ENCODE measurements around the gene NHSL1. TPM values are rescaled to one million over a fixed set of nuclear protein-coding genes. Genes with fewer than 3 reads are reported as not detected.
A peak's percentile ranks its signal among the peaks of the same experiment; 100 is the strongest.

NHSL1 gene
- total RNA-seq, 1 donor from 2014 or later: 33.5 TPM

DNA sequence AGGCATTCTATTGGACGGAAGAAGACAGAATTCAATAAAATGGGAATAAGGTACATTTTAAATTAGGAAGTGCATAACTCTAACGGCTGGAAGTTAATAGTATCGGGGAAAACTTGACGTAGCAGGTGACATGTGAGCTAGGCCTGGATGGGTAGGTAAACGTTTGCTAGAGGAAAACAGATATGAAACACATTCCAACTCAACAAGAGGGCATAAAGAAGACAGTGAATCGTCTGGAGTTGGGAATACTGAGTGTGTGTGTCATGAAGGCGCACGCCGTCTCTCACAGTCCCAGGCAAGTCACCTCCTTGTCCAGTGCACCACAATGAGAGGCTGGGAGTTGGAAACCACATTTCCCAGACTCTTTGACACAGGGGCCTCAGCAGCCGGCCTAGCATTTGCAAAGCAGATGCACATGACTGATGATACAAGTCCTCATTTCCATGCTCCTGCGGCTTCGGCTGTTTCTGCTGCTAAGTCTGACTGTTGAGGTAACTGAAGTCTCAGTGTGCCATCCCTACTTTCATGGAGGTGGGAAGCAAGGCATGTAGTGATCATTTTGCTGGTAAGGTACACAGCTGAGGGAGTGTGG, 16.5 kb upstream of the NHSL1 start:
- Histone ChIP-seq H4K20me1 (ENCODE audit: insufficient read depth, low read length) (peaks cover 34% of the 10 kb centered on the region), H3K4me1 (ENCODE audit: insufficient read depth, low read length) (no peaks in the 10 kb centered on the region), H3K36me3 (ENCODE audit: insufficient read depth, low read length) (no peaks in the 10 kb centered on the region), H3K9me3 (ENCODE audit: insufficient read depth, low read depth, low read length) (no peaks in the 10 kb centered on the region), H3K4me3 (ENCODE audit: insufficient read depth, low read depth, low read length) (no peak overlapping the region), H3K79me2 (ENCODE audit: insufficient read depth, low read length) (peaks cover 53% of the 10 kb centered on the region), H3K27me3 (ENCODE audit: insufficient read depth, low read length) (no peaks in the 10 kb centered on the region), H3K4me2 (ENCODE audit: low read length) (no peak overlapping the region), H3K27ac (ENCODE audit: low read depth, low read length) (no peak overlapping the region), H3K9ac (ENCODE audit: low read length) (no peak overlapping the region), H2AFZ (ENCODE audit: low read depth, low read length) (no peak overlapping the region)
- Mint-ChIP-seq H3K27ac (ENCODE audit: unreplicated experiment) (peak overlapping the region; percentile 13), H3K9me3 (ENCODE audit: unreplicated experiment) (peaks cover 2% of the 10 kb centered on the region), H3K36me3 (ENCODE audit: low read depth, unreplicated experiment) (peaks cover 6% of the 10 kb centered on the region), H3K27me3 (ENCODE audit: low read depth, unreplicated experiment) (no peaks in the 10 kb centered on the region), H3K4me3 (ENCODE audit: unreplicated experiment) (peak overlapping the region; percentile 36), H3K4me1 (ENCODE audit: low read depth, unreplicated experiment) (peaks cover 25% of the 10 kb centered on the region)
- no peak for DNase-seq (ENCODE audit: low read depth)
- FAIRE-seq: no peak
- TF ChIP-seq, protein P1, sequence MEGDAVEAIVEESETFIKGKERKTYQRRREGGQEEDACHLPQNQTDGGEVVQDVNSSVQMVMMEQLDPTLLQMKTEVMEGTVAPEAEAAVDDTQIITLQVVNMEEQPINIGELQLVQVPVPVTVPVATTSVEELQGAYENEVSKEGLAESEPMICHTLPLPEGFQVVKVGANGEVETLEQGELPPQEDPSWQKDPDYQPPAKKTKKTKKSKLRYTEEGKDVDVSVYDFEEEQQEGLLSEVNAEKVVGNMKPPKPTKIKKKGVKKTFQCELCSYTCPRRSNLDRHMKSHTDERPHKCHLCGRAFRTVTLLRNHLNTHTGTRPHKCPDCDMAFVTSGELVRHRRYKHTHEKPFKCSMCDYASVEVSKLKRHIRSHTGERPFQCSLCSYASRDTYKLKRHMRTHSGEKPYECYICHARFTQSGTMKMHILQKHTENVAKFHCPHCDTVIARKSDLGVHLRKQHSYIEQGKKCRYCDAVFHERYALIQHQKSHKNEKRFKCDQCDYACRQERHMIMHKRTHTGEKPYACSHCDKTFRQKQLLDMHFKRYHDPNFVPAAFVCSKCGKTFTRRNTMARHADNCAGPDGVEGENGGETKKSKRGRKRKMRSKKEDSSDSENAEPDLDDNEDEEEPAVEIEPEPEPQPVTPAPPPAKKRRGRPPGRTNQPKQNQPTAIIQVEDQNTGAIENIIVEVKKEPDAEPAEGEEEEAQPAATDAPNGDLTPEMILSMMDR (IDR thresholded peaks at IDR 0.05; ENCODE audit: insufficient read depth, low read depth, low read length): no peak
- TF ChIP-seq EZH2 (IDR thresholded peaks at IDR 0.05; ENCODE audit: insufficient read depth, low read length): no peak

DNA sequence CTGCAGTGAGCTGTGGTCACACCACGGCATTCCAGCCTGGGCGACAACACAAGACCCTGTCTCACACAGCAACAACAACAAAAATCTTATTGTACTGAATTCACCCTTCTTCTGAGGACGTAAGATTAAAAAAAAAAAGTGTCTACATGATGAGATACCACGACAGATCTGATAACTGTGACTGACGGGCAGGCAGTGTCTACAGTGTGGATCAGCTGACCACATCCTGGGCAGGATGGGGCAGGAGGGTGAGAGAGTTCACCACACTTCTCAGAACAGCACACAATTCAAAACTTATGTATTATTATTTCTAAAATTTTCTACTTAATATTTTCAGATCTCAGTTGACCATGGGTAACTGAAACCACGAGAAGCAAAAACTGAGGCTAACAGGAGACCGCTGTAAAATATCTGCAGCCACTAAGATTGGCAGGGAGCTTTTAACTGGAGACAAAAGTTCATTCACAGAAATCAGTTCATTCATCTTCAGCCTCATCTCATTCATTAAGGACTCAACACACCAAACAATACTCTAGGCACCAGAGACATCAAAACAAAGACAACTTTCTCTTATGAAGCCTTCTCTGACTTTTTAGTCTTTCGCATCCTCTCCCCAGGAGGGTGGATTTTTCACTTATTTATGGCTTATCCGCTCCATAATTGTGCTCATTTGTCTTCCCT, 15.7 kb upstream of the NHSL1 start:
- Histone ChIP-seq H3K4me1 (ENCODE audit: insufficient read depth, low read length) (no peaks in the 10 kb centered on the region), H3K79me2 (ENCODE audit: insufficient read depth, low read length) (peaks cover 51% of the 10 kb centered on the region), H4K20me1 (ENCODE audit: insufficient read depth, low read length) (peaks cover 33% of the 10 kb centered on the region), H3K4me3 (ENCODE audit: insufficient read depth, low read depth, low read length) (no peak overlapping the region), H3K4me2 (ENCODE audit: low read length) (no peak overlapping the region), H3K36me3 (ENCODE audit: insufficient read depth, low read length) (no peaks in the 10 kb centered on the region), H3K9me3 (ENCODE audit: insufficient read depth, low read depth, low read length) (no peaks in the 10 kb centered on the region), H3K27ac (ENCODE audit: low read depth, low read length) (no peak overlapping the region), H3K27me3 (ENCODE audit: insufficient read depth, low read length) (no peaks in the 10 kb centered on the region), H3K9ac (ENCODE audit: low read length) (no peak overlapping the region), H2AFZ (ENCODE audit: low read depth, low read length) (no peak overlapping the region)
- H3K27ac Mint-ChIP-seq (ENCODE audit: unreplicated experiment): no peak overlapping the region
- H3K36me3 Mint-ChIP-seq (ENCODE audit: low read depth, unreplicated experiment): peaks cover 6% of the 10 kb centered on the region
- no peak overlapping the region for H3K4me3 Mint-ChIP-seq (ENCODE audit: unreplicated experiment)
- H3K9me3 Mint-ChIP-seq (ENCODE audit: unreplicated experiment): peaks cover 2% of the 10 kb centered on the region
- H3K4me1 Mint-ChIP-seq (ENCODE audit: low read depth, unreplicated experiment): peaks cover 25% of the 10 kb centered on the region
- no peak for DNase-seq (ENCODE audit: low read depth)
- FAIRE-seq: no peak
- TF ChIP-seq EZH2 (IDR thresholded peaks at IDR 0.05; ENCODE audit: insufficient read depth, low read length): no peak
- TF ChIP-seq, protein P1 (IDR thresholded peaks at IDR 0.05; ENCODE audit: insufficient read depth, low read depth, low read length): no peak
- H3K27me3 Mint-ChIP-seq (ENCODE audit: low read depth, unreplicated experiment): no peaks in the 10 kb centered on the region

DNA sequence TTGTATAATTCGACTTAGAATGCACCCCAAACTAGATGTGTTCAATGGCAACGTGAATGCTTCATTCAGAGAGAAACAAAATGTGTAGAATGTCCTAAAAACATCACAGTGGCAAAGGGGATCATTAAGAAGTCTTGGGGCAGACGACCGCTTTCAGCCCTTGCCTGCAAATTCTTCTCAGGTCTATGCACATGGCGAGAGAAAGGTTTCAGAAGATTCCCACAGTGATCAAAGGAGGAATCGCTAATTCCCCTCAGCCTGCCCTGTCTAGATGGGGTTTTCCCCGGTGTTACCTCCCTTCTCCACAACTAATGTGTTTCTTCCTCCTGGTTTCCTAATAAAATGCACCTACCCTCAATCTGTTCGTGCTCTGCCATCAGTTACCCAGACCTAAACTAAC, 13.3 kb upstream of the NHSL1 start:
- Histone ChIP-seq H3K79me2 (ENCODE audit: insufficient read depth, low read length) (peaks cover 41% of the 10 kb centered on the region), H3K9me3 (ENCODE audit: insufficient read depth, low read depth, low read length) (no peaks in the 10 kb centered on the region), H3K9ac (ENCODE audit: low read length) (no peak overlapping the region), H3K27me3 (ENCODE audit: insufficient read depth, low read length) (no peaks in the 10 kb centered on the region), H2AFZ (ENCODE audit: low read depth, low read length) (no peak overlapping the region), H3K27ac (ENCODE audit: low read depth, low read length) (no peak overlapping the region), H3K4me2 (ENCODE audit: low read length) (no peak overlapping the region), H4K20me1 (ENCODE audit: insufficient read depth, low read length) (peaks cover 45% of the 10 kb centered on the region), H3K4me1 (ENCODE audit: insufficient read depth, low read length) (no peaks in the 10 kb centered on the region), H3K36me3 (ENCODE audit: insufficient read depth, low read length) (no peaks in the 10 kb centered on the region), H3K4me3 (ENCODE audit: insufficient read depth, low read depth, low read length) (no peak overlapping the region)
- DNase-seq (ENCODE audit: low read depth) (no peak), FAIRE-seq (no peak)
- Mint-ChIP-seq H3K27me3 (ENCODE audit: low read depth, unreplicated experiment) (no peaks in the 10 kb centered on the region), H3K27ac (ENCODE audit: unreplicated experiment) (no peak overlapping the region), H3K36me3 (ENCODE audit: low read depth, unreplicated experiment) (peaks cover 6% of the 10 kb centered on the region), H3K9me3 (ENCODE audit: unreplicated experiment) (no peaks in the 10 kb centered on the region), H3K4me3 (ENCODE audit: unreplicated experiment) (no peak overlapping the region), H3K4me1 (ENCODE audit: low read depth, unreplicated experiment) (peaks cover 25% of the 10 kb centered on the region)
- TF ChIP-seq, protein P1 (IDR thresholded peaks at IDR 0.05; ENCODE audit: insufficient read depth, low read depth, low read length): no peak
- TF ChIP-seq EZH2 (IDR thresholded peaks at IDR 0.05; ENCODE audit: insufficient read depth, low read length): no peak

All from astrocyte (in vitro differentiated cells and primary cell).